ENCODE data around the gene INF2.

Gene INF2

GRCh38 chr14:104706733-104707607 is 17.6 kb downstream of the INF2 start:
- DNase-seq: peak in 2 of 3 experiments; percentile 46 to 65

GRCh38 chr14:104707608-104708595 is 18.5 kb downstream of the INF2 start:
- DNase-seq: peak in 2 of 3 experiments; percentile 63 to 81

- DNase-seq: peak; percentile 39 to 82 (median 67)
Measured at GRCh38 chr14:104708606-104709268, 19.3 kb downstream of the INF2 start.

GRCh38 chr14:104709387-104710039 is 20.1 kb downstream of the INF2 start:
- no peak for DNase-seq

GRCh38 chr14:104710071-104710735 is 20.8 kb downstream of the INF2 start:
- no peak for DNase-seq

- no peak for DNase-seq
Measured at GRCh38 chr14:104712881-104713734, 23.7 kb downstream of the INF2 start.

- DNase-seq: no peak
Measured at GRCh38 chr14:104714066-104714465, 24.6 kb downstream of the INF2 start.

- no peak for DNase-seq
Measured at GRCh38 chr14:104714681-104715080, 25.3 kb downstream of the INF2 start.

- no peak for DNase-seq
Measured at GRCh38 chr14:104715416-104715815, 26.0 kb downstream of the INF2 start.

GRCh38 chr14:104715871-104716270 is 26.5 kb downstream of the INF2 start:
- no peak for DNase-seq

- DNase-seq: no peak
Measured at GRCh38 chr14:104717137-104717536, 27.7 kb downstream of the INF2 start.

GRCh38 chr14:104717646-104718045 is 28.2 kb downstream of the INF2 start:
- DNase-seq: no peak

GRCh38 chr14:104718147-104718546 is 28.7 kb downstream of the INF2 start:
- no peak for DNase-seq

- no peak for DNase-seq
Measured at GRCh38 chr14:104718871-104719270, 29.5 kb downstream of the INF2 start.

GRCh38 chr14:104719343-104719742 is 29.9 kb downstream of the INF2 start:
- no peak for DNase-seq

- DNase-seq: no peak
Measured at GRCh38 chr14:104721505-104722431, 32.4 kb downstream of the INF2 start.

GRCh38 chr14:104722938-104723650 is 33.7 kb downstream of the INF2 start:
- DNase-seq: no peak

GRCh38 chr14:104723651-104724406 is 34.4 kb downstream of the INF2 start, which contains the start of gene ADSS1:
TSS of gene ADSS1 (plus strand) at chr14:104724229. CDS start at chr14:104724271, 42 bp downstream.
- DNase-seq: peak; percentile 37 to 80 (median 77)
